Measurements from ENCODE around the gene DRD3. TPM values are rescaled to one million over a fixed set of nuclear protein-coding genes. Genes with fewer than 3 reads are reported as not detected.

The DRD3 gene
- polyA plus RNA-seq, 1 of the 3 experiments (the other 2 are of a cell fraction) = not detected

- no peak overlapping the region for H3K4me2 ChIP-seq
- no peaks in the 10 kb centered on the region for H3K9me3 ChIP-seq
- H3K9ac ChIP-seq = no peak overlapping the region
- no peaks in the 10 kb centered on the region; the same call in 1 of the 2 replicates for H3K27me3 ChIP-seq (ENCODE audit: insufficient read depth)
- H3K36me3 ChIP-seq (replicated peaks in 1 of 2; ENCODE audit: control insufficient read depth in 1 of 2, insufficient read depth in 2 of 2, low read length in 1 of 2) = no peaks in the 10 kb centered on the region
- DNase-seq = no peak
- WGBS (ENCODE audit: low lambda C conversion rate) = 22% methylated on average over 6 of the region's 6 CpGs
- ChIA-PET POLR2A (no interaction called here), CTCF (interaction anchor here (1.0 to 1.4 kb wide), 2 partner anchors 15 to 21 kb away, joined by 3 to 7 read pairs; no protein-coding TSS in a partner anchor)
- H2AFZ ChIP-seq (ENCODE audit: low read depth) = no peak overlapping the region
- TF ChIP-seq MEF2A (IDR thresholded peaks at IDR 0.05; ENCODE audit: borderline replicate concordance, low read depth) (no peak), RCOR1 (IDR thresholded peaks at IDR 0.05; ENCODE audit: low read length) (no peak), USF2 (IDR thresholded peaks at IDR 0.05; ENCODE audit: borderline replicate concordance, low read depth, low read length) (no peak), SMC3 (IDR thresholded peaks at IDR 0.05; ENCODE audit: low read depth, low read length) (no peak), RAD21 (IDR thresholded peaks at IDR 0.05; ENCODE audit: low read length) (no peak), TAF1 (IDR thresholded peaks at IDR 0.05; ENCODE audit: borderline replicate concordance, low read depth, low read length) (no peak), PBX3 (IDR thresholded peaks at IDR 0.05) (no peak)
- no peaks in the 10 kb centered on the region for H4K20me1 ChIP-seq (ENCODE audit: insufficient read depth)
- H3K79me2 ChIP-seq (ENCODE audit: insufficient read depth) = no peaks in the 10 kb centered on the region
- no peaks in the 10 kb centered on the region for H3F3A ChIP-seq (replicated peaks; ENCODE audit: insufficient read depth)
- no peak overlapping the region for H3K4me3 ChIP-seq (ENCODE audit: low read depth in 2 of 2, low read length in 1 of 2)
- H3K4me1 ChIP-seq (ENCODE audit: control insufficient read depth in 1 of 2, insufficient read depth in 2 of 2, low read depth in 1 of 2, low read length in 1 of 2) = no peaks in the 10 kb centered on the region; a peak in 1 of 4 replicates
- no peaks in the 10 kb centered on the region for H3K9me2 ChIP-seq
- H3K27ac ChIP-seq (ENCODE audit: low read depth in 2 of 2, low read length in 1 of 2) = no peak overlapping the region
These were observed 2.4 kb downstream of the DRD3 start for GRCh38 chr3:114176487-114176886.

DNA sequence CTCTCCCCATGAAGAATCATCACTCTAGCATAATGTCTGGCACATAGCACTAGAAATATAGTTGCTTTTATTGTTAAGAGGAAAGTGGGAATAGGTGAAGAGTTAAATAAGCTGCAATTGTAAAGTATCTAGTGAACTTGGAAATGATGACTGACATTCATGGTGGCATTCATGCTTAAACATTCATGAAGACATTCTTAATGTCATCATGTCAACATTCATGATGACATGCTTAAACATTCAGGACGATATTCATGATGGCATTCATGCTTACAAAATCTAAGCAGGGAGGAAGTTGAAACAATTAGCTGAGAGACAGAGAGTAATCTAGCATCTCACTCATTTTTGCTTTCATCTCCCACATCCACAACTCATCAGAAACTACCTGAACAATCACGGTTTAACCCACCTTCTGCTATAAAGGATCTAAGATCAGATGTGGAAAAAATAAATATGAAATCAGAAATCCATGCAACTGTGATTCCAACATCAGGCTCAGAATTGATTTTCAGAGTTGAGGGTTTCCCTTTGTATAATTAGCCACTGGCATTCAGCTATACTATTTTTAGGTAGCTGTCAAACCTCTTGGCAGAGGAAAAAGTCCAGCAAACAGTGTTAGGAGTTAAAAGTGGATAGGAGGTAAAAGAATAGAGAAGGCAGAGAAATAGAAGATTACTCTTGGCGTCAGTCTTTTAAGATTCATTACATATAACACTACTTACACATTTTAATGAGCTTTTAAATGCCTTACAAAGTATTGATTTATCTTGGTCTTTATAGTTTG is 3.5 kb downstream of the DRD3 start:
- no peak for DNase-seq
- POLR2A ChIA-PET = no interaction called here
- Histone ChIP-seq H3K9me3 (no peaks in the 10 kb centered on the region), H3F3A (replicated peaks; ENCODE audit: insufficient read depth) (no peaks in the 10 kb centered on the region), H3K4me2 (no peak overlapping the region), H3K27ac (ENCODE audit: low read depth in 2 of 2, low read length in 1 of 2) (no peak overlapping the region), H2AFZ (ENCODE audit: low read depth) (no peak overlapping the region), H3K4me1 (ENCODE audit: control insufficient read depth in 1 of 2, insufficient read depth in 2 of 2, low read depth in 1 of 2, low read length in 1 of 2) (no peaks in the 10 kb centered on the region; a peak in 1 of 4 replicates), H3K27me3 (ENCODE audit: insufficient read depth) (no peaks in the 10 kb centered on the region; the same call in 1 of the 2 replicates), H3K79me2 (ENCODE audit: insufficient read depth) (no peaks in the 10 kb centered on the region), H3K36me3 (replicated peaks in 1 of 2; ENCODE audit: control insufficient read depth in 1 of 2, insufficient read depth in 2 of 2, low read length in 1 of 2) (no peaks in the 10 kb centered on the region), H4K20me1 (ENCODE audit: insufficient read depth) (no peaks in the 10 kb centered on the region), H3K9me2 (no peaks in the 10 kb centered on the region), H3K4me3 (ENCODE audit: low read depth in 2 of 2, low read length in 1 of 2) (no peak overlapping the region), H3K9ac (no peak overlapping the region)
- 23% methylated on average over 3 of the region's 3 CpGs for WGBS (ENCODE audit: low lambda C conversion rate)
- CTCF ChIA-PET = interaction anchor here (1.6 kb wide), 1 partner anchor 22 kb away, joined by 4 read pairs; no protein-coding TSS in a partner anchor
- TF ChIP-seq FOXJ3 (CRISPR knock-in tag; IDR thresholded peaks at IDR 0.05) (no peak), RFX5 (IDR thresholded peaks at IDR 0.05; ENCODE audit: low read length) (no peak), MXI1 (IDR thresholded peaks at IDR 0.05; ENCODE audit: low read depth, low read length) (no peak), ELF1 (IDR thresholded peaks at IDR 0.05) (no peak), EZH2phosphoT487 (IDR thresholded peaks at IDR 0.05; ENCODE audit: borderline replicate concordance, low read depth) (no peak), GABPA (IDR thresholded peaks at IDR 0.05; ENCODE audit: low read depth) (no peak), CHD2 (IDR thresholded peaks at IDR 0.05; ENCODE audit: low read length, partially characterized antibody) (no peak), SIN3A (IDR thresholded peaks at IDR 0.05; ENCODE audit: borderline replicate concordance, low read depth, low read length) (no peak), EP300 (IDR thresholded peaks at IDR 0.05; ENCODE audit: borderline replicate concordance in 1 of 2, low read depth in 1 of 2, low read length in 1 of 2) (no peak), RXRA (IDR thresholded peaks at IDR 0.05; ENCODE audit: borderline replicate concordance, low read depth) (no peak), TEAD4 (IDR thresholded peaks at IDR 0.05; ENCODE audit: borderline replicate concordance, insufficient read depth) (no peak)
- TF ChIP-seq, protein P1, sequence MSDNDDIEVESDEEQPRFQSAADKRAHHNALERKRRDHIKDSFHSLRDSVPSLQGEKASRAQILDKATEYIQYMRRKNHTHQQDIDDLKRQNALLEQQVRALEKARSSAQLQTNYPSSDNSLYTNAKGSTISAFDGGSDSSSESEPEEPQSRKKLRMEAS (IDR thresholded peaks at IDR 0.05; ENCODE audit: low read depth) = no peak
- TF ChIP-seq, protein P2, sequence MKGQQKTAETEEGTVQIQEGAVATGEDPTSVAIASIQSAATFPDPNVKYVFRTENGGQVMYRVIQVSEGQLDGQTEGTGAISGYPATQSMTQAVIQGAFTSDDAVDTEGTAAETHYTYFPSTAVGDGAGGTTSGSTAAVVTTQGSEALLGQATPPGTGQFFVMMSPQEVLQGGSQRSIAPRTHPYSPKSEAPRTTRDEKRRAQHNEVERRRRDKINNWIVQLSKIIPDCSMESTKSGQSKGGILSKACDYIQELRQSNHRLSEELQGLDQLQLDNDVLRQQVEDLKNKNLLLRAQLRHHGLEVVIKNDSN (IDR thresholded peaks at IDR 0.05; ENCODE audit: borderline replicate concordance, low read depth) = no peak
- TF ChIP-seq, protein P3, sequence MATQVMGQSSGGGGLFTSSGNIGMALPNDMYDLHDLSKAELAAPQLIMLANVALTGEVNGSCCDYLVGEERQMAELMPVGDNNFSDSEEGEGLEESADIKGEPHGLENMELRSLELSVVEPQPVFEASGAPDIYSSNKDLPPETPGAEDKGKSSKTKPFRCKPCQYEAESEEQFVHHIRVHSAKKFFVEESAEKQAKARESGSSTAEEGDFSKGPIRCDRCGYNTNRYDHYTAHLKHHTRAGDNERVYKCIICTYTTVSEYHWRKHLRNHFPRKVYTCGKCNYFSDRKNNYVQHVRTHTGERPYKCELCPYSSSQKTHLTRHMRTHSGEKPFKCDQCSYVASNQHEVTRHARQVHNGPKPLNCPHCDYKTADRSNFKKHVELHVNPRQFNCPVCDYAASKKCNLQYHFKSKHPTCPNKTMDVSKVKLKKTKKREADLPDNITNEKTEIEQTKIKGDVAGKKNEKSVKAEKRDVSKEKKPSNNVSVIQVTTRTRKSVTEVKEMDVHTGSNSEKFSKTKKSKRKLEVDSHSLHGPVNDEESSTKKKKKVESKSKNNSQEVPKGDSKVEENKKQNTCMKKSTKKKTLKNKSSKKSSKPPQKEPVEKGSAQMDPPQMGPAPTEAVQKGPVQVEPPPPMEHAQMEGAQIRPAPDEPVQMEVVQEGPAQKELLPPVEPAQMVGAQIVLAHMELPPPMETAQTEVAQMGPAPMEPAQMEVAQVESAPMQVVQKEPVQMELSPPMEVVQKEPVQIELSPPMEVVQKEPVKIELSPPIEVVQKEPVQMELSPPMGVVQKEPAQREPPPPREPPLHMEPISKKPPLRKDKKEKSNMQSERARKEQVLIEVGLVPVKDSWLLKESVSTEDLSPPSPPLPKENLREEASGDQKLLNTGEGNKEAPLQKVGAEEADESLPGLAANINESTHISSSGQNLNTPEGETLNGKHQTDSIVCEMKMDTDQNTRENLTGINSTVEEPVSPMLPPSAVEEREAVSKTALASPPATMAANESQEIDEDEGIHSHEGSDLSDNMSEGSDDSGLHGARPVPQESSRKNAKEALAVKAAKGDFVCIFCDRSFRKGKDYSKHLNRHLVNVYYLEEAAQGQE (IDR thresholded peaks at IDR 0.05; ENCODE audit: low read depth, low read length) = no peak

Data from SK-N-SH (cell line).